Left kidney (tissue), 2 donors: ENCODE results near the gene HBG1. TPM values are rescaled to one million over a fixed set of nuclear protein-coding genes. Genes with fewer than 3 reads are reported as not detected.
"Not testable (repeated sequence)": the region's sequence is repeated elsewhere in the genome, so short reads cannot be mapped to it uniquely, and the experiment has no call there.

Experiments
- DNase-seq: peaks from one replicate; pipeline ENCODE4 v3.0.0-alpha.2; 2013
- polyA plus RNA-seq: library from polyadenylated mRNA; unstranded; fragments of 120-200 nt; gene quantifications from one replicate; pipeline ENCODE4 v1.2.1, GENCODE V29; 2013; ENCODE audit not compliant: insufficient read length

HBG1 gene
- polyA plus RNA-seq, 1 donor: 313 TPM

GRCh38 chr11:5280582-5281102 is 31.0 kb upstream of the HBG1 start:
- DNase-seq: no peak

- DNase-seq: no peak
These were observed 29.9 kb upstream of the HBG1 start for GRCh38 chr11:5279471-5280090.

- no peak for DNase-seq
These were observed 28.2 kb upstream of the HBG1 start for GRCh38 chr11:5277807-5278382.

GRCh38 chr11:5276697-5277096 is 27.0 kb upstream of the HBG1 start:
- no peak for DNase-seq

- no peak for DNase-seq
These were observed 25.9 kb upstream of the HBG1 start for GRCh38 chr11:5275369-5276110.

- DNase-seq: no peak
These were observed 24.7 kb upstream of the HBG1 start for GRCh38 chr11:5274395-5274794.

GRCh38 chr11:5272395-5273017 is 22.8 kb upstream of the HBG1 start:
- no peak for DNase-seq

GRCh38 chr11:5269715-5270147 is 20.1 kb upstream of the HBG1 start, which contains the start of gene HBE1:
TSS of gene HBE1 (minus strand) at chr11:5269945. CDS start at chr11:5269890, 55 bp downstream.
- no peak for DNase-seq

GRCh38 chr11:5267033-5267563 is 17.4 kb upstream of the HBG1 start:
- DNase-seq: no peak

- DNase-seq: no peak
These were observed 17.0 kb upstream of the HBG1 start for GRCh38 chr11:5266609-5267008.

- DNase-seq: no peak
These were observed 16.2 kb upstream of the HBG1 start for GRCh38 chr11:5265832-5266231.

- DNase-seq: no peak
These were observed 9.0 kb upstream of the HBG1 start for GRCh38 chr11:5258543-5259262.

- no peak for DNase-seq
These were observed 7.6 kb upstream of the HBG1 start for GRCh38 chr11:5257296-5257695.

- not testable (repeated sequence) for DNase-seq
These were observed 5.2 kb upstream of the HBG1 start, which contains the start of gene HBG2 for GRCh38 chr11:5254646-5255413. TSS of gene HBG2 (minus strand) at chr11:5254781. CDS start at chr11:5254728, 53 bp downstream.

GRCh38 chr11:5254023-5254422 is 4.4 kb upstream of the HBG1 start:
- not testable (repeated sequence) for DNase-seq

GRCh38 chr11:5253440-5253839 is 3.8 kb upstream of the HBG1 start:
- not testable (repeated sequence) for DNase-seq

GRCh38 chr11:5252919-5253265 is 3.2 kb upstream of the HBG1 start:
- no peak for DNase-seq

- DNase-seq: no peak
These were observed 2.7 kb upstream of the HBG1 start for GRCh38 chr11:5252192-5252918.

GRCh38 chr11:5251746-5252145 is 2.1 kb upstream of the HBG1 start:
- no peak for DNase-seq

GRCh38 chr11:5250543-5251204 is 1.0 kb upstream of the HBG1 start:
- DNase-seq: no peak
